OCI-LY3 (cell line): ENCODE results near the gene THAP6.
A peak's percentile ranks its signal among the peaks of the same experiment; 100 is the strongest.

Experiments
- H2AFZ ChIP-seq: fragments of 200-600, 300-600 bp; shearing (Covaris generic); 2 replicates; pipeline ENCODE4 v1.6.0; 2014; ENCODE audit warnings: antibody characterized with exemption, low read depth, low read length
- H3K27ac ChIP-seq: fragments of 200-600, 300-600 bp; sonication (generic); 2 replicates; pipeline ENCODE4 v1.5.1; 2014; ENCODE audit warnings: mild to moderate bottlenecking, low read length, moderate library complexity, mixed read lengths
- H3K27me3 ChIP-seq: fragments of 200-600, 300-600 bp; sonication (generic); 2 replicates; pipeline ENCODE4 v1.6.1; 2014; ENCODE audit warnings: low read depth, low read length, mixed read lengths
- H3K36me3 ChIP-seq: fragments of 200-600, 300-600 bp; sonication (generic); replicated peaks from 2 replicates; pipeline ENCODE3; 2014; ENCODE audit warnings: low read depth, low read length, mixed read lengths
- H3K4me1 ChIP-seq: fragments of 300-600, 200-600 bp; sonication (generic); 2 replicates; pipeline ENCODE4 v1.6.1; 2014; ENCODE audit warnings: low read length, mixed read lengths
- H3K4me2 ChIP-seq: fragments of 200-600, 300-600 bp; sonication (generic); 2 replicates; pipeline ENCODE4 v1.6.1; 2014; ENCODE audit warnings: low read length, mixed read lengths
- H3K4me3 ChIP-seq: fragments of 300-600, 200-600 bp; sonication (generic); 2 replicates; pipeline ENCODE4 v1.5.1; 2014; ENCODE audit warnings: antibody characterized with exemption, mild to moderate bottlenecking, low read length, moderate library complexity
- H3K79me2 ChIP-seq: fragments of 300-600, 200-600 bp; shearing (Covaris generic); 2 replicates; pipeline ENCODE4 v1.6.1; 2014; ENCODE audit warnings: mild to moderate bottlenecking, low read length, mixed read lengths
- H3K9ac ChIP-seq: fragments of 300-600, 200-600 bp; shearing (Covaris generic); 2 replicates; pipeline ENCODE4 v1.6.0; 2014; ENCODE audit warnings: mild to moderate bottlenecking, low read length, moderate library complexity
- H3K9me3 ChIP-seq: fragments of 200-600, 300-600 bp; shearing (Covaris generic); 2 replicates; pipeline ENCODE4 v1.6.1; 2014; ENCODE audit warnings: low read length, mixed read lengths; ENCODE audit not compliant: insufficient read depth
- H4K20me1 ChIP-seq: fragments of 200-600, 300-600 bp; sonication (generic); 2 replicates; pipeline ENCODE4 v1.6.1; 2016; ENCODE audit warnings: low read length, mixed read lengths; ENCODE audit not compliant: insufficient read depth
- EZH2phosphoT487 ChIP-seq: fragments of 200-600 bp; shearing (Covaris generic); IDR thresholded peaks from 2 replicates; pipeline ENCODE4 v1.6.1; 2018; ENCODE audit warnings: antibody characterized with exemption, mixed run types, low read depth
- TF ChIP-seq, protein P1 (sequence below): fragments of 200-600, 300-600 bp; sonication (generic); IDR thresholded peaks from 2 replicates; pipeline ENCODE4 v1.5.1; 2014; ENCODE audit warnings: antibody characterized with exemption, low read length, low read depth

THAP6 gene, protein sequence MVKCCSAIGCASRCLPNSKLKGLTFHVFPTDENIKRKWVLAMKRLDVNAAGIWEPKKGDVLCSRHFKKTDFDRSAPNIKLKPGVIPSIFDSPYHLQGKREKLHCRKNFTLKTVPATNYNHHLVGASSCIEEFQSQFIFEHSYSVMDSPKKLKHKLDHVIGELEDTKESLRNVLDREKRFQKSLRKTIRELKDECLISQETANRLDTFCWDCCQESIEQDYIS

DNA sequence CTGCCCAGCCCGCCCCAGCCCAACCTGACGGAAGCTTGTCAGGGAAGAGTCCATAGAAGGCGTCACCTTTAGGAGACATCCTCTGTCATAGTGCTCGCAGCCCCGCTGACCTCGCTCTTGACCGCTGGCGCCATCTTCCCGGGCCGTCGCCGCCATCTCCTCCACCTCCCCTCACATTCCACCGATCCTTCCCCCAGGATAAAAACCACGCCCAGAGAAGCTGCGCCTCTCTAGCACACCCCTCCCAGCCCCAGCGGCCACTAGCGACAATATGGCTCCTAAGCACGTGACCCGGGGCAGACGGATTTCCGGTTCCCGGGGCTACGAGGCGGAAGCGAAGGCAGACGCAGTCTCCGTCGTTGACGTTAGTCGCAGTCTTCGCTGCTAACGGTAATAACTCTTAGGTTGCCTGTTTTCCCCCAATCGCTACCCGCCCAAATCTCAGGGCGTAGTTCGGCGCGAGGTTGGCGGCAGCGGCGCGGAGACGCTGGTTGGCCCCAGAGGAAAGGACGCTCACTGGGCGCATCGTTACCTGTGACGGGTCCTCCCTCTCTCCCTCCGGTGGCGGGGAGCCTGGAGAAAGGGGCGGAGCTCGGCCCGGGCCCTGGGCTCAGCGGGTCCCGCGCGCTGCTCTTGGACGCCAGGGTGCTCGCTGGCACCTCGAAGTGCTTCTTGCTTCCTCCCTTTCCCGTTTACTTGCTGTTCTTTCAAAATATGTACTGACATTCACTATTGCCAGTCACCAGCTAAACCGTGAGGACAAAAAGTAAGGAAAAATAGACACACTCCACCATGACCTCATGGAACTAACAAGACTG is at the start of gene THAP6, which contains the start of gene RCHY1:
Gene THAP6, plus strand, starts transcription at position 343 of the 818 bp plus-strand sequence. CDS start 980 bp downstream, outside the sequence.
Gene RCHY1, minus strand, starts transcription at position 273 of the 818 bp plus-strand sequence. Its CDS starts 117 bp downstream, at position 156.
- peak within 1 kb of the TSS; percentile 92 for H3K4me3 ChIP-seq
- peak within 1 kb of the TSS; percentile 90 for H2AFZ ChIP-seq
- H3K27ac ChIP-seq = peak within 1 kb of the TSS; percentile 92
- no peaks in the 10 kb centered on the region for H4K20me1 ChIP-seq
- H3K4me2 ChIP-seq = peak within 1 kb of the TSS; percentile 92
- no peaks in the 10 kb centered on the region for H3K9me3 ChIP-seq
- peak within 1 kb of the TSS; percentile 96 for H3K9ac ChIP-seq
- H3K79me2 ChIP-seq = peaks cover 52% of the 10 kb centered on the region
- TF ChIP-seq, protein P1, sequence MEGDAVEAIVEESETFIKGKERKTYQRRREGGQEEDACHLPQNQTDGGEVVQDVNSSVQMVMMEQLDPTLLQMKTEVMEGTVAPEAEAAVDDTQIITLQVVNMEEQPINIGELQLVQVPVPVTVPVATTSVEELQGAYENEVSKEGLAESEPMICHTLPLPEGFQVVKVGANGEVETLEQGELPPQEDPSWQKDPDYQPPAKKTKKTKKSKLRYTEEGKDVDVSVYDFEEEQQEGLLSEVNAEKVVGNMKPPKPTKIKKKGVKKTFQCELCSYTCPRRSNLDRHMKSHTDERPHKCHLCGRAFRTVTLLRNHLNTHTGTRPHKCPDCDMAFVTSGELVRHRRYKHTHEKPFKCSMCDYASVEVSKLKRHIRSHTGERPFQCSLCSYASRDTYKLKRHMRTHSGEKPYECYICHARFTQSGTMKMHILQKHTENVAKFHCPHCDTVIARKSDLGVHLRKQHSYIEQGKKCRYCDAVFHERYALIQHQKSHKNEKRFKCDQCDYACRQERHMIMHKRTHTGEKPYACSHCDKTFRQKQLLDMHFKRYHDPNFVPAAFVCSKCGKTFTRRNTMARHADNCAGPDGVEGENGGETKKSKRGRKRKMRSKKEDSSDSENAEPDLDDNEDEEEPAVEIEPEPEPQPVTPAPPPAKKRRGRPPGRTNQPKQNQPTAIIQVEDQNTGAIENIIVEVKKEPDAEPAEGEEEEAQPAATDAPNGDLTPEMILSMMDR = no peak
- TF ChIP-seq EZH2phosphoT487 = no peak
- H3K4me1 ChIP-seq = peaks cover 36% of the 10 kb centered on the region
- peaks cover 14% of the 10 kb centered on the region for H3K36me3 ChIP-seq
- H3K27me3 ChIP-seq = no peaks in the 10 kb centered on the region

DNA sequence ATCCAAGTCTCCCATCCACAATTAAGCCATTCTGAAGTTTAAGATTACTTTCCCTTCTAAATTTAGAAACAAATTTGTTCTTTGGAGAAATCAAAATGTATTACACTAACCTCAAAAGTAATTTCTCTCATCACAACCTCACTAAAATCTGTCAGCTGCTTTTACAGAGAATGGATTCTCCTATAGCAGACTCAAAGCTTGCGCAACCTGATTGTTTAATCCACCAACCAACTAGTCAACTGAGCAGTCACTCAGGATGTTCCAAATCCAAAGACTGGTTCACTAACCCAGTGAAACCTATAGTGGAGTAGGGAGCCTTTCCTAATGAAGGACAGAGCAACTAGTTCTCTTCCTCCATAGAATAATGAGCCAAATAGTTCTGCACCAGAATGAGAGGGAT is 44.4 kb upstream of the THAP6 start:
- no peak for TF ChIP-seq EZH2phosphoT487
- TF ChIP-seq, protein P1 = no peak
- Histone ChIP-seq H3K36me3 (no peaks in the 10 kb centered on the region), H2AFZ (no peak overlapping the region), H3K79me2 (no peaks in the 10 kb centered on the region), H3K27me3 (no peaks in the 10 kb centered on the region), H3K27ac (no peak overlapping the region), H3K9me3 (no peaks in the 10 kb centered on the region), H3K9ac (no peak overlapping the region), H3K4me1 (no peaks in the 10 kb centered on the region), H3K4me3 (no peak overlapping the region), H3K4me2 (no peak overlapping the region), H4K20me1 (no peaks in the 10 kb centered on the region)

DNA sequence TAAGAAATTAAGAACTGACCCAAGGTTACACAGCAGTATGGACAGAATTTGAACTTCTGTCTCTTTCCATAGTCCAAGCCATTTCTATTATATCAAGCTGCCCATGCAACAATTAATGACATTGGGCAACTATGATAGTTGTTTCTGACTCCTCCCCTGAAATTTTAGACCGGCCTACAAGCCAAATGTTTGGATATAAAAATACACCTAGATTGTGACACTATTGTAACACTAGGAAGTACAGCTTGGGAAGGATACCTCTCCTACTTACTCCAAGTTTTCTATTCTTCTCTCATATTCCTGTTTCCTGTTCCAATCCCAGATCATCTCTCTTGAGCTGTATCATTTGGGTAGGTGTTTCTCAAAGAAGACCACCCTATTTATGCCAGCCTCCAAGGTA is 43.5 kb upstream of the THAP6 start:
- Histone ChIP-seq H2AFZ (no peak overlapping the region), H3K4me2 (no peak overlapping the region), H4K20me1 (no peaks in the 10 kb centered on the region), H3K79me2 (no peaks in the 10 kb centered on the region), H3K27me3 (no peaks in the 10 kb centered on the region), H3K27ac (no peak overlapping the region), H3K4me1 (no peaks in the 10 kb centered on the region), H3K4me3 (no peak overlapping the region), H3K36me3 (no peaks in the 10 kb centered on the region), H3K9me3 (no peaks in the 10 kb centered on the region), H3K9ac (no peak overlapping the region)
- TF ChIP-seq EZH2phosphoT487 = no peak
- TF ChIP-seq, protein P1 = no peak

DNA sequence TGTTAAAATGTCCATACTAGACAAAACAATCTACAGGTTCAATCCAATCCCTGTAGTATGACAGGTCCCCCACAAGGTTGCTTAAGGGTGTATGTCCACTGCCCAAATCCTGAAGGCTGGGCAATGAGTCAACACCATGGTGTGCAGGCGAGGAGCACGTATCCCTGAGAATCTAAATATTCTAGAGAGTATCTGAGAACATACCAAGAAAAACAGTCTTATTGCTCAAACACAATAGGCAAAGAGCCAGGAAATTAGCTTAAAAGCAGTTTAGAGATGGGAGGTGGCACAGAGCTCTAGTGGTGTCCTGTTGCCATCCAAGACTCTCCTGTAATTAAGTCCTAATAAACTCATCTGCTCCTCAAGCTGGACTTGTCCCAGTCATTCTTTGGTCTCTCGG is 37.1 kb upstream of the THAP6 start:
- Histone ChIP-seq H3K9me3 (no peaks in the 10 kb centered on the region), H3K4me2 (no peak overlapping the region), H3K79me2 (no peaks in the 10 kb centered on the region), H3K36me3 (peaks cover 14% of the 10 kb centered on the region), H3K9ac (no peak overlapping the region), H3K27me3 (no peaks in the 10 kb centered on the region), H3K4me3 (no peak overlapping the region), H2AFZ (no peak overlapping the region), H4K20me1 (no peaks in the 10 kb centered on the region), H3K27ac (no peak overlapping the region), H3K4me1 (no peaks in the 10 kb centered on the region)
- no peak for TF ChIP-seq EZH2phosphoT487
- TF ChIP-seq, protein P1 = no peak
